Spleen (tissue), 11 donors: Measurements from ENCODE around the gene OR6S1. TPM values are rescaled to one million over a fixed set of nuclear protein-coding genes. Genes with fewer than 3 reads are reported as not detected.

Experiments
- DNase-seq: peaks from one replicate; pipeline ENCODE4 v3.0.0-alpha.2; 2020
- H3K27ac ChIP-seq, 8 donors: fragments of 200-600 bp; sonication (generic) in 7 of 8; 1 replicate in 4 of 8; 2 replicates in 4 of 8; pipeline versions ENCODE4 v1.5.0 to v1.8.0; 2016 to 2021; ENCODE audit warnings: inconsistent platforms in 4 of 8, mild to moderate bottlenecking in 4 of 8, moderate library complexity in 1 of 8
- H3K27me3 ChIP-seq, 7 donors: fragments of 200-600 bp; sonication (generic) in 6 of 7; replicated peaks in 1 of 7; 1 replicate in 4 of 7; 2 replicates in 3 of 7; pipeline versions ENCODE4 v1.5.0 to v1.8.0; 2016 to 2021; ENCODE audit warnings: inconsistent platforms in 3 of 7, mild to moderate bottlenecking in 1 of 7
- H3K36me3 ChIP-seq, 6 donors: fragments of 200-600 bp; sonication (generic) in 5 of 6; 1 replicate in 4 of 6; 2 replicates in 2 of 6; pipeline versions ENCODE4 v1.5.0 to v1.8.0; 2016 to 2021; ENCODE audit warnings: inconsistent platforms in 2 of 6
- H3K4me1 ChIP-seq, 6 donors: fragments of 200-600 bp; sonication (generic) in 5 of 6; 1 replicate in 3 of 6; 2 replicates in 3 of 6; pipeline versions ENCODE4 v1.5.0 to v1.8.0; 2016 to 2021; ENCODE audit warnings: inconsistent platforms in 3 of 6
- H3K4me3 ChIP-seq, 8 donors: fragments of 200-600 bp; sonication (generic) in 7 of 8; 1 replicate in 4 of 8; 2 replicates in 4 of 8; pipeline versions ENCODE4 v1.5.0 to v1.8.0; 2016 to 2021; ENCODE audit warnings: inconsistent platforms in 4 of 8, mild to moderate bottlenecking in 4 of 8, moderate library complexity in 2 of 8
- H3K9me3 ChIP-seq, 8 donors: fragments of 200-600 bp; sonication (generic) in 7 of 8; 1 replicate in 4 of 8; 2 replicates in 4 of 8; pipeline versions ENCODE4 v1.5.0 to v1.8.0; 2016 to 2021; ENCODE audit warnings: inconsistent platforms in 4 of 8
- CTCF ChIP-seq, 11 experiments: fragments of 200-600 bp in 7 of 11; fragments of 450-650 bp in 4 of 11; sonication (generic) in 4 of 11; IDR thresholded peaks in 8 of 11; conservative IDR thresholded peaks in 3 of 11; 1 replicate in 7 of 11; 2 replicates in 4 of 11; pipeline versions ENCODE4 v1.4.0 to v1.8.0; 2016 to 2021; ENCODE audit warnings: antibody characterized with exemption in 11 of 11, inconsistent platforms in 4 of 11, mild to moderate bottlenecking in 1 of 11
- POLR2A ChIP-seq, 3 donors: fragments of 450-650 bp; IDR thresholded peaks; one replicate each; pipeline ENCODE4 v1.5.1; 2017; ENCODE audit warnings: antibody characterized with exemption in 3 of 3, mild to moderate bottlenecking in 1 of 3
- POLR2AphosphoS5 ChIP-seq, 3 donors: sonication (generic); formaldehyde crosslinking; IDR thresholded peaks; one replicate each; pipeline ENCODE4 v1.5.1; 2017; ENCODE audit warnings: antibody characterized with exemption in 3 of 3
- WGBS, 5 donors: extraction: QIAGEN DNeasy Blood & Tissue Kit in 3 of 5; methylation state at CpG; one replicate each; pipeline versions ENCODE4 v1.1.5 to v1.1.7; 2013 to 2018; 5-methylcytosine and 5-hydroxymethylcytosine counted together
- intact Hi-C: fragments of 100-400 bp; cut with DNase I; formaldehyde crosslinking; loops from one replicate; pipeline ENCODE4 v1.15.0; 2023; ENCODE audit warnings: low total_unique reads
- polyA plus RNA-seq, 3 donors: library from polyadenylated mRNA; stranded (reverse); fragments of 200-250 nt; gene quantifications; one replicate each; pipeline ENCODE4 v1.2.1, GENCODE V29; 2013
- total RNA-seq, 7 donors: library from RNA; depleted of rRNA in 3 of 7; stranded (reverse); fragments of >200 nt in 3 of 7; fragmentation: NEBNext Ultra II Directional in 4 of 7; extraction: Animal tissue kit (Norgen Biotek cat#: 25700) in 4 of 7; gene quantifications; one replicate each; pipeline versions ENCODE4 v1.1.0 to v1.2.1, GENCODE V29; 2016 to 2021
- donor health status: healthy with polysubstance abuse.
- donor health status: DM: no; HTN: no; CAD: no; lungs with moderate emphysema.
- donor health status: DM: no; HTN: no; CAD: no.
- donor health status: Bipolar disorder and iron deficiency.
- donor health status: healthy.
- donor health status: DM: no; HTN: no; CAD: no.
- donor health status: DM: yes; HTN: yes; CAD: no.

The OR6S1 gene
- total and polyA plus RNA-seq, 10 donors, result 0.10 to 0.77 (median 0.27) TPM; not detected in 7

GRCh38 chr14:20683891-20684661 is 42.6 kb upstream of the OR6S1 start, which contains the start of gene RNASE4:
Gene RNASE4, plus strand, starts transcription at chr14:20684560. Its CDS starts 14,812 bp downstream, at chr14:20699372.
- Histone ChIP-seq H3K9me3 (no peaks in the 10 kb centered on the region), H3K4me1 (peaks cover 12 to 61% (median 52%) of the 10 kb centered on the region in 6 donors), H3K4me3 (peak within 1 kb of the TSS; percentile 44 to 88 (median 72)), H3K27ac (peak within 1 kb of the TSS; percentile 94 to 100 (median 98)), H3K36me3 (no peaks in the 10 kb centered on the region), H3K27me3 (no peaks in the 10 kb centered on the region)
- WGBS, 5 donors, result 0 to 1% (median 0%) methylated on average over 29 to 42 of the region's 42 CpGs
- TF ChIP-seq CTCF (IDR thresholded peaks at IDR 0.05 in 8 of 11, conservative IDR thresholded peaks at IDR 0.05 in 3 of 11), result peak in 1 of 11 experiments; percentile 7
- peak in 1 of 3 donors; percentile 1 for TF ChIP-seq POLR2A (IDR thresholded peaks at IDR 0.05)
- peak; percentile 81 to 86 (median 85) for TF ChIP-seq POLR2AphosphoS5 (IDR thresholded peaks at IDR 0.05)
- intact Hi-C loops, result loop anchor here (10.0 kb wide), 1 partner anchor 209 kb away; no protein-coding TSS in a partner anchor
- DNase-seq, result peak; percentile 93

GRCh38 chr14:20683125-20683890 is 41.8 kb upstream of the OR6S1 start:
- peak overlapping the region; percentile 94 to 100 (median 98) for H3K27ac ChIP-seq
- peaks cover 12 to 61% (median 52%) of the 10 kb centered on the region in 6 donors for H3K4me1 ChIP-seq
- H3K36me3 ChIP-seq, result no peaks in the 10 kb centered on the region
- DNase-seq, result peak; percentile 84
- 0% methylated on average over 38 of the region's 38 CpGs for WGBS, 5 donors
- TF ChIP-seq CTCF (IDR thresholded peaks at IDR 0.05 in 8 of 11, conservative IDR thresholded peaks at IDR 0.05 in 3 of 11) (no peak), POLR2A (IDR thresholded peaks at IDR 0.05) (no peak), POLR2AphosphoS5 (IDR thresholded peaks at IDR 0.05) (no peak)
- intact Hi-C loops, result loop anchor here (10.0 kb wide), 1 partner anchor 209 kb away; no protein-coding TSS in a partner anchor
- H3K9me3 ChIP-seq, result no peaks in the 10 kb centered on the region
- H3K4me3 ChIP-seq, result peak overlapping the region; percentile 44 to 88 (median 72)
- no peaks in the 10 kb centered on the region for H3K27me3 ChIP-seq

- peak overlapping the region; percentile 94 to 100 (median 98) for H3K27ac ChIP-seq
- intact Hi-C loops, result loop anchor here (10.0 kb wide), 1 partner anchor 208 kb away; no protein-coding TSS in a partner anchor
- no peaks in the 10 kb centered on the region for H3K9me3 ChIP-seq
- no peaks in the 10 kb centered on the region for H3K36me3 ChIP-seq
- no peaks in the 10 kb centered on the region for H3K27me3 ChIP-seq
- peak in 2 of 11 experiments; percentile 11 to 13 for TF ChIP-seq CTCF (IDR thresholded peaks at IDR 0.05 in 8 of 11, conservative IDR thresholded peaks at IDR 0.05 in 3 of 11)
- TF ChIP-seq POLR2AphosphoS5 (IDR thresholded peaks at IDR 0.05), result peak; percentile 94 to 98 (median 96)
- TF ChIP-seq POLR2A (IDR thresholded peaks at IDR 0.05), result peak in 2 of 3 donors; percentile 78 to 84
- peak overlapping the region; percentile 44 to 88 (median 72) for H3K4me3 ChIP-seq
- H3K4me1 ChIP-seq, result peaks cover 12 to 61% (median 52%) of the 10 kb centered on the region in 6 donors
- 0% methylated on average over 11 to 40 of the region's 40 CpGs for WGBS, 5 donors
- peak; percentile 94 for DNase-seq
These were observed 41.1 kb upstream of the OR6S1 start for GRCh38 chr14:20682435-20683124.
